GM10847 (cell line): ENCODE measurements around the gene KCNH3.

Experiments
- POLR2A ChIP-seq: IDR thresholded peaks from 2 replicates; pipeline ENCODE4 v1.6.1; 2011; ENCODE audit not compliant: insufficient read length; ENCODE audit errors: extremely low read depth

Gene KCNH3

DNA sequence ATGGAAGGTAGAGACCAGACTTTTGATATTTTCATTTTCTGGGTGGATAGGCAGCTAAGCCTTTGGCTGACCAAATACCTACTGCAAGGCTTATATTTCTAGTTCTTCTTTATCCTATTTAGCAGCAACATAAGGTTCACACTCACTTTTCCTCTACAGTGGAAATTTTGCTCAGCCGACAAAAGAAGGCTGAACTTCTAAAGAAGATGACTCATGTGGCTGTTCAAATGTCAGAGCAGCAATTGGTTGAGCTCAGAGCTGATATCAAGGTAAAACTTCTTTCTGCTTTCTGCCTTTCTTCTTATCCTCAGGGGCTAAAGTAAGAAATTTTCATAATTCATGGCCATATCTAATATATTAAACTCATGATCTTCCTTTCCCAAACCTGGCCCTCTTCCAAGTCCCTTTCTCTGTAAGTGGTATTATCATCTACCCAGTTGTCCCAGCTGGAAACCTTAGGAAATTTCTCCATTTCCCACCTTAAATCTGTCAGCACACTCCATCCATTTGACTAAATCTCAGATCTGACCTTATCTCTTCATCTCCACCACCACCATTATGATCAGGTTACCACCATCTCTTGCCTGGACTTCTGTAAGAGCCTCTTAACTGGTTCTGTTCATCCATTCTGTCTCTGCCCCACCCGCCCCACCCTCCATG lies 19.8 kb upstream of the KCNH3 start:
- no peak for TF ChIP-seq POLR2A

DNA sequence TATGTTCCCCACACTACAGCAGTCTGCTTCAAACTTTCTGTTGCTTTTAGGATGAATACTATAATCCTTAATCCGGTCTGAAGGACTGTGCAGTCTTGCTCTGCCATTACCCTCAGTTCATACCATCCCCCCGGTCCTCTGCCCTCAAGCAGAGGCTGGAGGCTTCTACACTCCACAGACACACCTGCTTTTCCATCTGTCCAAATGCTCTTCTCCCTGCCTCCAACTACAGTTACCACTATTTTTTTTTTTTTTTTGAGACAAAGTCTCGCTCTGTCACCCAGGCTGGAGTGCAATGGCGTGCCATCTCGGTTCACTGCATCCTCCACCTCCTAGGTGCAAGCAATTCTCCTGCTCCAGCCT lies 19.3 kb upstream of the KCNH3 start:
- no peak for TF ChIP-seq POLR2A

DNA sequence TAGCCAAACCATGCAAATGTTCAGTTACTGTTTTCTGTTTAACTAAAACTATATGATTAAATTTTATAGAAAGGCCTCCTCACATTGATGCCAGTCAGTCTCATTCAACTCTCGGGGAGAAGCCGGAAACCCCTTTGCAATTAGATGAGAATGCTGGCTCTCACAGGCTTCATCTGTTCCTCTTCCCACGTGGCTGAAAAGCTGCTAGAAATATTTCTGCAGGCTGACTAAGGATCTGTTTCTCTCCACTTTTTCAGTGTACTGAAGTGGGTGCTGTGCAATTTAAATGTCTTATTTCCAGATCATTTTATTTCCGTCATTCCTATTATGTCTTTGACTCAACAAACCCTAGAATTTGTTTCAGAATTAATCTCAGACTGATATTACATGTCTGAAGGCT lies 17.4 kb upstream of the KCNH3 start:
- TF ChIP-seq POLR2A: no peak

DNA sequence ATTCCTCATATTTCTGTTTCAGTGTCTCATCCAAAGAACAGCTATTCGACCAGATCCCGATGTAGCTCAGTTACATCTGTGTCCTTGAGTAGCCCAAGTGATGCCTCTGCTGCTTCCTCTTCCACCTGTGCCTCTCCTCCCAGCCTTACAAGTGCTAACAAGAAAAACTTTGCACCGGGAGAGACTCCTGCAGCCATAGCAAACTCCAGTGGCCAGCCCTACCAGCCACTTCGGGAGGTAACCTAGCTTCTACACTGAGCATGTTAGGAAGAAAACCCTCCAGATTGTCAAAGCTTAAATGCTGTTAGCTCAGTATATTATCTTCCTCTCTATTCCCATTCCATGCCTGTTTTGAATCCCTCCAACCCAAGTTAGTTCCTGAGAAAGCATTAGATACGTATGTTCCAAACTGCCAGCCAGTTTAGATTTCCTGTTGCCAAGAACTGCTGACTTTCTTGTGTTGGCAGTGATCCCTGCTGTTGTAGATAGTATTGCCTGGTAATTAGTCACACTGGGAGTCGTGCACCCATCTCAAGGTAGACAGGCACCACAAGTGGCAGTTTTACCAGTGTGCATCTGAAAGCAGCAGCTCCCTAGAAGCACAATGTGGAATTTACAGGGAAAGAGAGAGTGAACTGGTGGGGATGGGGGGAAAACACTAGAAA lies 14.0 kb upstream of the KCNH3 start:
- no peak for TF ChIP-seq POLR2A

DNA sequence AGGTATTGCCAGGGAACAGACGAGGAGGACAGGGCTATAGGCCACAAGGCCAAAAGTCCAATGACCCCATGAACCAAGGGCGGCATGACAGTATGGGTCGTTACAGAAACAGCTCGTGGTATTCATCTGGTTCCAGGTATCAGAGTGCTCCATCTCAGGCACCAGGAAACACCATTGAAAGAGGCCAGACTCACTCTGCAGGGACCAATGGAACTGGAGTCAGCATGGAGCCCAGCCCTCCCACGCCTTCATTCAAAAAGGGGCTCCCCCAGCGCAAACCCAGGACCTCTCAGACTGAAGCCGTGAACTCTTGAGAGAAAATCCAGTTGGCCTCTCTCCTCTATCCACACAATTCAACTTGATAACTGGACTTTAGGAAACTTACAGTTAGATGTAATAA lies 12.9 kb upstream of the KCNH3 start:
- TF ChIP-seq POLR2A: no peak

DNA sequence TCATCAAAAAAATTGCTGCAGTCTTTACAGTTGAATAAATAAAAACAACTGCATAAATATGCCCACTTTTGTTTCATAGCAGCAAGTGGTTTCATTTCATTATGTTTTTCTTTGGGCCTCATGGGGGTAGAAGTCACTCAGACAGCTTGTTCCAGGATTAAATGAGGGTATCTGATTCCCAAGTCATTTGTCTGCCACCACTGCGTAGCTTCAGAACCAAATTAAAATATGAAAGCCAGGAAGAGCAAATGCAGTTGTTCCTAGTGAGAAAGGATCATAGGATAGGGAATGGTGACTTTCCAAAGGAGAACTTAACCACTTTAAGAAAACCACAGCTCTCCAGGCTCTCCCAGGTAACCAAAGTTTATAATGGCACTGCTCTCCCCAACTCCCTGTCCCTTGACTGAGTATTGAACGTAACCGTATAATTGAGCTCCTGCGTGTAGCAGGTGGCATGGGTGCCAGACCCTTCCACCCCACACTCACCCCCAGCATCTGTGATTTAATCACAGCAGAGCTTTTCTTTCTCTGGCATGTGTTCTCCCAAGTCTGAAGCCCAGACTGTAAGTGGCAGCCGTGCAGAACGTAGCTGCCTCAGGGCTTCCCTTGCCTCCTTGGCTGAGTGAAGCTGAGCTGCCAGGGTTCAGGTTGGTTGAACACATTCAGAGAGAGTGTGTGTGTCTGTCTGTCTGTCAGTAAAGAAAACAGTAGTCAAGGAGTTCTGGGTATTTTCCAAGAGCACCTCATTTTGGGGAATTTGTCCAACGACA lies 11.3 kb upstream of the KCNH3 start:
- no peak for TF ChIP-seq POLR2A

DNA sequence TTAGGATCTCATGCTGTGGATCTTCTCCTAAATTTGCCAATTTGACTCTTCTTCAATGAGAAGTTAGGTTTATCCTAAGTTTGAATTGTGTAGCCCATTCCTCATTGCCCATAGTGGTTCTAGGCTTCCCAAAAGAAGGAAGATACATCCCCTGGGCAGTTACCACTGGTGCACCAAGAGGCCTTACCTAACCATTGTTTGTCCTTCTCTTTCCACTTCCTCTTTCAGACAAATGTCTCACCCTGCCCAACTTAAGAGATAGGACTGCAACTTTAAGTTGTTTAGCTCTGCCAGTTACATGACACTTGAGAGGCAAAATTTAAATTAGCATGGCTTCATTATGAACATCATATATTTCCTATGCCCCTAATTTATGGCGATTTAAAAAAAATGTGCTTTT lies 9.4 kb upstream of the KCNH3 start:
- TF ChIP-seq POLR2A: no peak

DNA sequence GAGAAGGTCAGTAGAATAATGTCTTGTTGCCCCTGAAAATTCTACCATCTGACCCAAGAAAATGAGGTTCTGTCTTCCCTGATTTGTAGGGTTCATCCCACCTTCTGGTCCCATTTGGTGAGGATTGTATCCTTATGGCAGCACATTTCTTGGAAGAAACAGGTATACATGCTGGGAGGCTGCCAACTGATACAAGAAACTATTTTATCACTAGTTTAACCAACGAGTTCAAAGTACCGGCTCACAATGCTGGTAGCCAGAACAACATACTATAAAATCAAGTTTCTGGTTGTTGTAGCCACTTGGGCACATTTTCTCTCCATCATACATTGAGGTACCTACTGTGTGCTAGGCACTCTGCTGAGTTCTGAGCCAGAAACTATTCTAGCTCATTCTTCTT lies 7.1 kb upstream of the KCNH3 start:
- no peak for TF ChIP-seq POLR2A

DNA sequence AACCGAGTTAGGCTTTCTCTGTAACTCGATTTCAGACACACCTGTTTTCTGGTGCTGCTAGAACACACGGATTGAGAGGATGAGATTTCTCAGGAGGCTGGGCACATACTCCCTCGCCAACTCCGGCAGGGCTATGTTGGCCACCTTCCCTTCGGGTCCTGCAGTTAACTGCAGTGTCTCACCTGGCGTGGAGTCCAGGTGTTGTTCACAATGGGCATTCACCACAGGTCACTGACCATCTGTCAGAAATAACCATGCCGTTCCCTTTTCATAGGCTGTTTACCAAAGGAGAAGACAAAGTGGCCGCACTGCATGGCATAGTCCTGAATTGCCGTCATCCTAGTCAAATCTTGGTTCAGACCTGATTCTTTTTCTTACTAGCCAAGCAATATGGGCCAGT lies 5.5 kb upstream of the KCNH3 start:
- TF ChIP-seq POLR2A: no peak

DNA sequence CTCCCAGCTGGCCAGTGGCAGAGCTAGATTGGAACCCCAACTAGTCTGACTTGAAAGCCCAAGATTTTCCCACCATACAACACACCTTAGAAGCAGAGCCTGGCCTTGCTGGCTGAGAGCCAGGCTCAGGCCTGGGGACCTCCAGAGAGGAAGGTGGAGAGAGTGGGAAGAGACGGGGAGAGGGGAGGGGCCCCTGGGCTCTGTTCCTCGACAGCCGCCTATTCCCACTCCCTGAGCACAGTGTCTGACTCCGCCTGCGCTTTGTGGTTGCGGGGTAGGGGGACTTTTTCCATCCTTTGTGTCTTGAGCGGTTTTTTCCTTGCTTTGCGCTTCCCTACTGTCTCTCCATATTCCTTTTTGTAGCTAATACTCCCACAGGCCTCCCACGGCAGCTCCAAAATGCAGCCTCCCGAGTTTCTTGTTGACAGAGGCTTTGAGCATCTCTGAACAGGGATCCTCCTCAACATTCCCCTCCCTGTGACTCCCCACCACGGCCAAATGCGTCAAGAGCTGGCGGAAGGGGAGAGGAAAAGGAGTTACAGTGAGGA lies 4.0 kb upstream of the KCNH3 start:
- no peak for TF ChIP-seq POLR2A

DNA sequence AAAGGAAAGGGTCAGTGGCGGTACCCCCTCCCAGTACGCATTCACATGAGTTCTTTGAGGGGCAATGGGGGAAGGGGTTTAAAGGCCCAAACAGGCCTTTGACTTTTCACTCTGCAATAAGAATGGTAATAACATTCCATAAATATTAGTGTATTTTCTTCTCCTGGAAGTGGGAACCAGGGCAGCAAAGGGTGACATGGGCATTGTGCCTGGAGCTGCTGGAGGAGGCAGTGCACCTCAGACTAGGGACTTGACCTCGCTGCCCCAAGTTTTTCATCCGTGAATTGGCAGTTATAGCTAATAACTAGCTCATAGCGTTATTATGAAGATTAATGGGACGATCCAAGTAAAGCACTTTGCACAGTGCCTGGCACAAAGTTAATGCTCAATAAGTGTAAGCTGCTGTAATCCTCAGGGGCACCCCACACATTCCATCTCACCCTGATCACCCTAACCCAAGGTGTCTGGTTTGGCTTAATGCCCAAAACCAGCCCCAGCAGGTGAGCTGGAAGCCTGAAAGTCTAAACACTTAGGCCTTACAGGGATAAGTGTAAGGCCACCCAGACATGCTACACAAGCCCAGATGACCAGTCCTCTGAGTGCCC lies 2.8 kb upstream of the KCNH3 start:
- TF ChIP-seq POLR2A: no peak

DNA sequence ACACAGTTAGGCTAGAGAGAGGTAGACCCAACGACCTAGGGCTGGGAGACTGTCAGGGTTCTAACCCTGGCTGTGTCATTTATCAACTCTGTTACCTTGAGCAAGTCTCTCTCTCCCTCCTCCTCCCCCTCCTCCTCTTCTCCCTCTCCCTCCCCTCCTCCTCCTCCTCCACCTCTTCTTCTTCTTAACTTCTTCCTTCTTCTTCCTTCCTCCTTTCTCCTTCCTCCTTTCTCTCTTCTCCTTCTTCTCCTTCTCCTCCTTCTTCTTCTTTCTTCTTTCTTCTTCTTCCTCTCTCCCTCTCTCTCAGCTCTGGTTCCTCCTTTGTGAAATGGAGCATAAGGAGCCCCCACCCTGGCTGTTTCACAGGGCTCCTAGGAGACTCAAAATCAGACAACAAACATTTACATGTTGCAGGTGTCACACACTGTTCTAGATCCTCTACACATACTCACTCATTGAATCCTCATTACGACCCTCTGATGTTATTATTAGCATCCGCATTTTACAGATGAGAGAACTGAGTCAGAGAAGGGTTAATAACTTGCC lies 2.2 kb upstream of the KCNH3 start:
- no peak for TF ChIP-seq POLR2A

DNA sequence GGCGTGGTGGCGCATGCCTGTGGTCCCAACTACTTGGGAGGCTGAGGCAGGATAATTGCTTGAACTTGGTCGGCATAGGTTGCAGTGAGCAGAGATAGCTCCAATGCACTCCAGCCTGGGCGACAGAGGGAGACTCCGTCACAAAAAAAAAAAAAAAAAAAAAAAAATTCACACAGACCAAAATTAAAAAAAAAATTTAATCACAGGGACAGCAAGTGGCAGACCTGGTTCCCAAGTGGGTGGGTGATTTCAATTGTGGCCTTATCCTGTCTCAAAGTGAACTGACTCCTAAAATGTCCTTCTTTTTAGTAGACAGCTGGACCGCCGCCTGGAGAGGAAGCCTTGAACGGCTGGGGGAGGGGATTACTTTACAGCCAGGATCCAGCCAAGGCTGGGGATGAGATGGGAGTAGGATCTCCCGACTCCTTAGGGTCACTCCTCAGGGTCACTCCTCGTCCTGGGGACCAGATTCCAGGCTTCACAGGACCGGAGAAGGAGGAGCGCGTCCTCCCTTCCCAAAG lies 1.5 kb upstream of the KCNH3 start:
- TF ChIP-seq POLR2A: no peak

DNA sequence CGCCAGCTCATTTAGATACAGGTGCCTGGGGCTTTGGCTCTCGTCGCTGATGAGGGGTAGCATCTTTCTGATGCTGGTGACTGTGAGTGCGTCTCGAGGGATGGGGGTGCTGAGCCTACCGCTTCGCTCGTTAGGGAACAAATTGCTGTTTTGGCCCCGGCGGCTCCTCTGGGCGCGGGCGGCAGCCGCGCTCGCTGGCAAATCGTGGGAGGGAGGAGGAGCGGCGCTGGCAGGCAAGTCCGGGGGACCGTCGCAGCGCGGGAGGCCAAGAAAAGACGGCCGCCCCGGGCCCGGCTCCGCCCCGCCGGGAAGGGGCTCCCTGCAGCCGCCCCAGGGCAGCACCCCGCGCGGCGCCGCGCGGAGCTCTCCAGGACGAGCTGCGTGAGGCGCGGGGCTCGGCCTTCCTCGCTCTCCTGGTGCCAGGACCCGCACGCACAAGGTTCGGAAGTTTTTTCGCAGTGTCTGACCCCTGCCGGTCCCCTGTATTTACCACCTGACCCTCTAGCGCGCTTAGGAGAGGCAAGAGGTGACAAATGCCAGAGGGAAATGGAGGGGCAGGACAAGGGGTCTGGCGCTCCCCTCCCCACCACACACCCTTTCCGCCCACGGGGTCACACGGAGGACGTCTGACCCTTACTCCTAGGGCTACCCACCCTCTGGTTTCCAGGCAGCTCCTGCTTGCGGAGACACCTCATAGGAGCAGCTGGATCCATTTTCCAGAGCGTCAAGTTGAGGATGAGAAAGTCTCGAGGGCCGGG lies 899 bp upstream of the KCNH3 start:
- TF ChIP-seq POLR2A: no peak
